GM06990 (cell line): ENCODE data around the gene GLI2.

Experiments used
- DNase-seq: peaks from one replicate; pipeline ENCODE4 v3.0.0-alpha.2; 2011; ENCODE audit not compliant: insufficient read length; ENCODE audit errors: extremely low read depth
- H3K27me3 ChIP-seq: replicated peaks from 2 replicates; pipeline ENCODE4 v1.6.0; 2011; ENCODE audit warnings: low read length; ENCODE audit not compliant: control insufficient read depth, insufficient read depth
- H3K36me3 ChIP-seq: 2 replicates; pipeline ENCODE4 v1.5.1; 2011; ENCODE audit warnings: low read length; ENCODE audit not compliant: control insufficient read depth, insufficient read depth
- H3K4me3 ChIP-seq: replicated peaks from 2 replicates; pipeline ENCODE4 v1.5.1; 2011; ENCODE audit warnings: low read depth, mild to moderate bottlenecking, control low read depth, low read length
- CTCF ChIP-seq: IDR thresholded peaks from 2 replicates; pipeline ENCODE4 v1.5.1; 2011; ENCODE audit warnings: low read length, control low read depth, mild to moderate bottlenecking, inconsistent platforms; ENCODE audit not compliant: insufficient read depth, poor library complexity, severe bottlenecking

The GLI2 gene

GRCh38 chr2:120769787-120770120 is 34.1 kb downstream of the GLI2 start:
- no peak overlapping the region for H3K4me3 ChIP-seq
- no peaks in the 10 kb centered on the region for H3K36me3 ChIP-seq
- TF ChIP-seq CTCF, result no peak
- peaks cover 1% of the 10 kb centered on the region; the same call in 1 of the 2 replicates for H3K27me3 ChIP-seq
- DNase-seq, result no peak

GRCh38 chr2:120770176-120770575 is 34.5 kb downstream of the GLI2 start:
- TF ChIP-seq CTCF, result no peak
- H3K27me3 ChIP-seq, result peaks cover 1% of the 10 kb centered on the region; the same call in 1 of the 2 replicates
- no peak for DNase-seq
- H3K4me3 ChIP-seq, result no peak overlapping the region
- no peaks in the 10 kb centered on the region for H3K36me3 ChIP-seq

- H3K4me3 ChIP-seq, result no peak overlapping the region
- no peak for DNase-seq
- H3K27me3 ChIP-seq, result peaks cover 1% of the 10 kb centered on the region; the same call in 1 of the 2 replicates
- no peak for TF ChIP-seq CTCF
- no peaks in the 10 kb centered on the region for H3K36me3 ChIP-seq
Observed at GRCh38 chr2:120770641-120771040, 35.0 kb downstream of the GLI2 start.

- TF ChIP-seq CTCF, result no peak
Observed at GRCh38 chr2:120771111-120771780, 35.6 kb downstream of the GLI2 start.

GRCh38 chr2:120771781-120772208 is 36.1 kb downstream of the GLI2 start:
- H3K4me3 ChIP-seq, result no peak overlapping the region
- TF ChIP-seq CTCF, result no peak
- H3K27me3 ChIP-seq, result peaks cover 1% of the 10 kb centered on the region; the same call in 1 of the 2 replicates
- H3K36me3 ChIP-seq, result no peaks in the 10 kb centered on the region
- no peak for DNase-seq

More at GRCh38 chr2:120771111-120771780, 35.6 kb downstream of the GLI2 start:
- Histone ChIP-seq H3K36me3 (no peaks in the 10 kb centered on the region), H3K27me3 (peaks cover 1% of the 10 kb centered on the region; the same call in 1 of the 2 replicates), H3K4me3 (no peak overlapping the region)
- no peak for DNase-seq

- no peak for TF ChIP-seq CTCF
- DNase-seq, result no peak
- H3K36me3 ChIP-seq, result no peaks in the 10 kb centered on the region
- H3K27me3 ChIP-seq, result peaks cover 1% of the 10 kb centered on the region; the same call in 1 of the 2 replicates
- H3K4me3 ChIP-seq, result no peak overlapping the region
Observed at GRCh38 chr2:120772261-120772660, 36.6 kb downstream of the GLI2 start.
